Small intestine (tissue), 7 donors: ENCODE data around the gene CDK13. TPM values are rescaled to one million over a fixed set of nuclear protein-coding genes. Genes with fewer than 3 reads are reported as not detected.

Experiments
- DNase-seq, 2 donors: peaks; one replicate each; pipeline versions ENCODE4 v3.0.0 to v3.0.0-alpha.2; 2013
- FAIRE-seq: peaks from 2 replicates; lab custom pipeline; 2012; peaks lifted over from hg19 to GRCh38; lab: Jason Lieb, UNC
- H3K27ac ChIP-seq, 3 donors: one replicate each; pipeline ENCODE4 v1.5.1; 2013; ENCODE audit warnings: low read length in 2 of 3, mild to moderate bottlenecking in 2 of 3, control low read depth in 1 of 3, inconsistent platforms in 1 of 3, low read depth in 1 of 3, moderate library complexity in 1 of 3
- H3K27me3 ChIP-seq, 3 donors: one replicate each; pipeline ENCODE4 v1.6.1; 2013; ENCODE audit warnings: low read length in 3 of 3, inconsistent platforms in 1 of 3; ENCODE audit not compliant: control insufficient read depth in 3 of 3, insufficient read depth in 3 of 3
- H3K36me3 ChIP-seq, 3 donors: one replicate each; pipeline ENCODE4 v1.6.1; 2013; ENCODE audit warnings: low read length in 3 of 3, inconsistent platforms in 1 of 3, low read depth in 1 of 3, mild to moderate bottlenecking in 1 of 3, moderate library complexity in 1 of 3; ENCODE audit not compliant: control insufficient read depth in 3 of 3, insufficient read depth in 2 of 3
- H3K4me1 ChIP-seq, 3 donors: one replicate each; pipeline ENCODE4 v1.6.1; 2013; ENCODE audit warnings: low read length in 2 of 3, inconsistent platforms in 1 of 3, low read depth in 1 of 3, mild to moderate bottlenecking in 1 of 3, moderate library complexity in 1 of 3; ENCODE audit not compliant: control insufficient read depth in 3 of 3, insufficient read depth in 2 of 3
- H3K4me3 ChIP-seq, 3 donors: one replicate each; pipeline ENCODE4 v1.5.1; 2013; ENCODE audit warnings: low read length in 3 of 3, control low read depth in 1 of 3, inconsistent platforms in 1 of 3, low read depth in 1 of 3, mild to moderate bottlenecking in 1 of 3, moderate library complexity in 1 of 3
- H3K9me3 ChIP-seq, 2 donors: one replicate each; pipeline ENCODE4 v1.6.1; 2013; ENCODE audit warnings: low read depth in 1 of 2, low read length in 1 of 2; ENCODE audit not compliant: control insufficient read depth in 2 of 2, insufficient read depth in 1 of 2
- WGBS, 3 donors: extraction: QIAGEN DNeasy Blood & Tissue Kit; methylation state at CpG; one replicate each; pipeline ENCODE4 v1.1.7; 2013; 5-methylcytosine and 5-hydroxymethylcytosine counted together
- polyA plus RNA-seq, 4 donors: library from polyadenylated mRNA; stranded (reverse) in 3 of 4; unstranded in 1 of 4; fragments of 200-250 nt in 3 of 4; fragments of 120-200 nt in 1 of 4; gene quantifications; one replicate each; pipeline versions ENCODE4 v1.2.1 to v1.2.3, GENCODE V29; 2013
- donor health status: healthy with polysubstance abuse.
- donor health status: control.
- donor health status: control.
- donor health status: Bipolar disorder and iron deficiency.
- donor health status: healthy.

Gene CDK13
- polyA plus RNA-seq, 4 donors: 10.3 to 51.1 (median 14.4) TPM

GRCh38 chr7:39936761-39937160 lies 13.3 kb upstream of the CDK13 start:
- DNase-seq (no peak), FAIRE-seq (no peak)
- H3K4me3 ChIP-seq: no peak overlapping the region
- H3K9me3 ChIP-seq: peaks cover 0 to 3% of the 10 kb centered on the region in 2 donors
- no peaks in the 10 kb centered on the region for H3K4me1 ChIP-seq
- no peaks in the 10 kb centered on the region for H3K36me3 ChIP-seq
- WGBS, 3 donors: 87 to 95% (median 91%) methylated on average over 3 of the region's 3 CpGs
- H3K27me3 ChIP-seq: no peaks in the 10 kb centered on the region
- no peak overlapping the region for H3K27ac ChIP-seq

GRCh38 chr7:39937366-39938153 lies 12.5 kb upstream of the CDK13 start:
- Histone ChIP-seq H3K4me1 (no peaks in the 10 kb centered on the region), H3K36me3 (no peaks in the 10 kb centered on the region), H3K9me3 (peaks cover 0 to 2% of the 10 kb centered on the region in 2 donors), H3K4me3 (no peak overlapping the region), H3K27me3 (no peaks in the 10 kb centered on the region), H3K27ac (no peak overlapping the region)
- FAIRE-seq (no peak), DNase-seq (no peak)
- WGBS, 3 donors: 90 to 95% (median 94%) methylated on average over 2 of the region's 2 CpGs

GRCh38 chr7:39942883-39943282 lies 7.2 kb upstream of the CDK13 start:
- Histone ChIP-seq H3K27me3 (no peaks in the 10 kb centered on the region), H3K36me3 (no peaks in the 10 kb centered on the region), H3K9me3 (peaks cover 0 to 4% of the 10 kb centered on the region in 2 donors), H3K4me1 (no peaks in the 10 kb centered on the region), H3K4me3 (no peak overlapping the region), H3K27ac (no peak overlapping the region)
- FAIRE-seq: no peak
- no peak for DNase-seq
- WGBS, 3 donors: 96 to 100% (median 98%) methylated on average over 2 of the region's 2 CpGs

DNA sequence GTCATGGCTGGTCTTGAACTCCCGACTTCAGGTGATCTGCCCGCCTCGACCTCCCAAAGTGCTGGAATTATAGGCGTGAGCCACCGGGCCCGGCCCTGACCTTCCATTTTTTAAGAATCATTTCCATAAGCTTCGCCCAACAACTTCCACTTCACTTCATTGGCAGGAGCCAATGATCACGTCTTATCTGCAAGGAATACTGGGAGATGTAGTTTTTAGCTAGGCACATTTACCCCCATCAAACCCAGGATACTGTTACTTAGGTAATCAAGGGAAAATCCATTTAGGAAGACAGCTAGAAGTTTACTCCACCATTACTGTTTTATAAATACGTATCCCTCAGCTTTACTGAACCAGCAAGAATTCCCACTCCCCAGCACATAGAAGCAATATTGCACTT lies 3.4 kb upstream of the CDK13 start:
- FAIRE-seq: no peak
- 86 to 91% (median 87%) methylated on average over 9 of the region's 9 CpGs for WGBS, 3 donors
- DNase-seq: no peak
- Histone ChIP-seq H3K27me3 (no peaks in the 10 kb centered on the region), H3K36me3 (peaks cover 0 to 4% (median 0%) of the 10 kb centered on the region in 3 donors), H3K9me3 (peaks cover 0 to 4% of the 10 kb centered on the region in 2 donors), H3K4me3 (no peak overlapping the region), H3K4me1 (peaks cover 0 to 3% (median 0%) of the 10 kb centered on the region in 3 donors), H3K27ac (no peak overlapping the region)

- peak; percentile 18 to 61 for DNase-seq
- Histone ChIP-seq H3K27ac (peak overlapping the region; percentile 97 to 98 (median 98)), H3K4me3 (peak overlapping the region; percentile 26 to 84 (median 67)), H3K36me3 (peaks cover 0 to 6% (median 0%) of the 10 kb centered on the region in 3 donors), H3K4me1 (peaks cover 0 to 3% (median under 1%) of the 10 kb centered on the region in 3 donors), H3K27me3 (no peaks in the 10 kb centered on the region), H3K9me3 (no peaks in the 10 kb centered on the region)
- 21 to 35% (median 29%) methylated on average over 10 of the region's 10 CpGs for WGBS, 3 donors
- FAIRE-seq: no peak
These were observed 1.6 kb upstream of the CDK13 start for GRCh38 chr7:39948375-39948955.

GRCh38 chr7:39948956-39949928 lies 814 bp upstream of the CDK13 start:
- Histone ChIP-seq H3K9me3 (no peaks in the 10 kb centered on the region), H3K27me3 (no peaks in the 10 kb centered on the region), H3K27ac (peak overlapping the region; percentile 97 to 98 (median 98)), H3K36me3 (peaks cover 0 to 6% (median 0%) of the 10 kb centered on the region in 3 donors), H3K4me1 (peaks cover 0 to 5% (median 3%) of the 10 kb centered on the region in 3 donors), H3K4me3 (peak overlapping the region; percentile 72 to 97 (median 84))
- DNase-seq (peak; percentile 100), FAIRE-seq (no peak)
- 0% methylated on average over 56 to 72 of the region's 74 CpGs for WGBS, 3 donors

DNA sequence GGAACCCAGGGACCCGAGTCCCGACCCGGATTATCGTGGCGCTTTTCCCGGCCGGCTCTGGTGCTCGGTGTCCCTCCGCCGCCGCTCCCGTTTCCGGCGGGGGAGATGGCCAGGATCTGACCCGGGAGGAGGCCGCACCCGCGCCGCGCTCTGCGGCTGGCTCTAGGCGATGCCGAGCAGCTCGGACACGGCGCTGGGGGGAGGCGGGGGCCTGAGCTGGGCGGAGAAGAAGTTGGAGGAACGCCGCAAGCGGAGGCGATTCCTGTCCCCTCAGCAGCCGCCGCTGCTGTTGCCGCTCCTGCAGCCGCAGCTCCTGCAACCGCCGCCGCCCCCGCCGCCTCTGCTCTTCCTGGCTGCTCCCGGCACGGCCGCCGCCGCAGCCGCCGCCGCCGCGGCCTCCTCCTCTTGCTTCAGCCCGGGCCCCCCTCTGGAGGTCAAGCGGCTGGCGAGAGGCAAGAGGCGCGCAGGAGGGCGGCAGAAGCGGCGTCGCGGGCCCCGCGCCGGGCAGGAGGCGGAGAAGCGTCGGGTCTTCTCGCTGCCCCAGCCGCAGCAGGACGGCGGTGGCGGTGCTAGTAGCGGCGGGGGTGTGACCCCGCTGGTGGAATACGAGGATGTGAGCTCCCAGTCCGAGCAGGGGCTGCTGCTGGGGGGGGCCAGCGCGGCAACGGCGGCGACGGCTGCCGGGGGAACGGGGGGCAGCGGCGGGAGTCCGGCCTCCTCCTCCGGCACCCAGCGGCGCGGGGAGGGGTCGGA lies 593 bp downstream of the CDK13 start:
- Histone ChIP-seq H3K27ac (peak overlapping the region; percentile 95 to 98 (median 97)), H3K9me3 (no peaks in the 10 kb centered on the region), H3K27me3 (no peaks in the 10 kb centered on the region), H3K4me1 (peaks cover 0 to 14% (median 12%) of the 10 kb centered on the region in 3 donors), H3K36me3 (peaks cover 0 to 6% (median 0%) of the 10 kb centered on the region in 3 donors), H3K4me3 (peak overlapping the region; percentile 72 to 97 (median 84))
- FAIRE-seq (no peak), DNase-seq (peak; percentile 26 to 81)
- WGBS, 3 donors: 0% methylated on average over 41 to 93 of the region's 93 CpGs
